Tibial artery (tissue), 4 donors: Measurements from ENCODE around the gene MRPL52.

ENCODE experiments used
- DNase-seq, 2 donors: peaks; one replicate each; pipeline ENCODE4 v3.0.0-alpha.2; 2019
- H3K27ac ChIP-seq, 2 donors: fragments of 200-600 bp; sonication (generic) in 1 of 2; 1 replicate in 1 of 2; 2 replicates in 1 of 2; pipeline ENCODE4 v1.5.1; 2018 to 2019; ENCODE audit warnings: mild to moderate bottlenecking in 1 of 2
- H3K27me3 ChIP-seq, 2 donors: fragments of 200-600 bp; sonication (generic) in 1 of 2; one replicate each; pipeline versions ENCODE4 v1.5.1 to v1.6.0; 2016 to 2019
- H3K36me3 ChIP-seq, 3 donors: fragments of 200-600 bp; sonication (generic) in 2 of 3; one replicate each; pipeline ENCODE4 v1.5.1; 2016 to 2019; ENCODE audit warnings: mild to moderate bottlenecking in 2 of 3
- H3K4me1 ChIP-seq, 4 donors: fragments of 200-600 bp; sonication (generic) in 2 of 4; 1 replicate in 3 of 4; 2 replicates in 1 of 4; pipeline ENCODE4 v1.5.1; 2016 to 2019
- H3K4me3 ChIP-seq, 2 donors: fragments of 200-600 bp; sonication (generic) in 1 of 2; 1 replicate in 1 of 2; 2 replicates in 1 of 2; pipeline ENCODE4 v1.5.1; 2018 to 2019; ENCODE audit warnings: mild to moderate bottlenecking in 2 of 2
- H3K9me3 ChIP-seq, 3 donors: fragments of 200-600 bp; sonication (generic) in 1 of 3; one replicate each; pipeline ENCODE4 v1.5.1; 2016 to 2019
- CTCF ChIP-seq, 2 experiments: fragments of 200-600 bp in 1 of 2; fragments of 450-650 bp in 1 of 2; IDR thresholded peaks; one replicate each; pipeline ENCODE4 v1.5.1; 2017 to 2019; ENCODE audit warnings: antibody characterized with exemption in 2 of 2, mild to moderate bottlenecking in 1 of 2, moderate library complexity in 1 of 2
- intact Hi-C: fragments of 100-400 bp; cut with DNase I; formaldehyde crosslinking; loops from one replicate; pipeline ENCODE4 v1.15.0; 2023; ENCODE audit warnings: low total_unique reads

The MRPL52 gene

GRCh38 chr14:22837750-22838538 is 8.3 kb downstream of the MRPL52 start:
- H3K27me3 ChIP-seq: no peaks in the 10 kb centered on the region
- peak overlapping the region; percentile 97 to 98 for H3K27ac ChIP-seq
- peaks cover 0 to 54% (median 31%) of the 10 kb centered on the region in 4 donors for H3K4me1 ChIP-seq
- H3K9me3 ChIP-seq: no peaks in the 10 kb centered on the region
- intact Hi-C loops: loop anchor here (2.0 to 10.0 kb wide), 2 partner anchors 15 to 73 kb away; partner anchors contain the start of gene OXA1L
- H3K4me3 ChIP-seq: peak overlapping the region; percentile 84 to 85
- TF ChIP-seq CTCF (IDR thresholded peaks at IDR 0.05): no peak
- DNase-seq: peak; percentile 86 to 94
- peaks cover 32 to 40% (median 34%) of the 10 kb centered on the region in 3 donors for H3K36me3 ChIP-seq

- H3K4me3 ChIP-seq: peak overlapping the region; percentile 84 to 85
- H3K4me1 ChIP-seq: peaks cover 0 to 57% (median 33%) of the 10 kb centered on the region in 4 donors
- no peaks in the 10 kb centered on the region for H3K9me3 ChIP-seq
- peaks cover 37 to 42% (median 38%) of the 10 kb centered on the region in 3 donors for H3K36me3 ChIP-seq
- H3K27me3 ChIP-seq: no peaks in the 10 kb centered on the region
- intact Hi-C loops: loop anchor here (10.0 kb wide), 1 partner anchor 74 kb away; the partner anchor contains the start of gene OXA1L
- peak overlapping the region; percentile 97 to 98 for H3K27ac ChIP-seq
- DNase-seq: no peak
- TF ChIP-seq CTCF (IDR thresholded peaks at IDR 0.05): no peak
Observed at GRCh38 chr14:22838631-22839041, 8.9 kb downstream of the MRPL52 start.

GRCh38 chr14:22839159-22839779 is 9.6 kb downstream of the MRPL52 start:
- H3K36me3 ChIP-seq: peaks cover 37 to 42% (median 38%) of the 10 kb centered on the region in 3 donors
- H3K4me3 ChIP-seq: peak overlapping the region; percentile 84 to 85
- intact Hi-C loops: loop anchor here (10.0 kb wide), 1 partner anchor 74 kb away; the partner anchor contains the start of gene OXA1L
- peak; percentile 85 to 90 for DNase-seq
- peak overlapping the region; percentile 97 to 98 for H3K27ac ChIP-seq
- no peaks in the 10 kb centered on the region for H3K9me3 ChIP-seq
- no peak for TF ChIP-seq CTCF (IDR thresholded peaks at IDR 0.05)
- H3K27me3 ChIP-seq: no peaks in the 10 kb centered on the region
- peaks cover 0 to 57% (median 33%) of the 10 kb centered on the region in 4 donors for H3K4me1 ChIP-seq

- Histone ChIP-seq H3K4me1 (peaks cover 0 to 65% (median 38%) of the 10 kb centered on the region in 4 donors), H3K4me3 (no peak overlapping the region), H3K27ac (peak overlapping the region; percentile 17 to 97), H3K36me3 (peaks cover 53 to 55% (median 55%) of the 10 kb centered on the region in 3 donors), H3K27me3 (no peaks in the 10 kb centered on the region), H3K9me3 (no peaks in the 10 kb centered on the region)
- TF ChIP-seq CTCF (IDR thresholded peaks at IDR 0.05): no peak
- DNase-seq: peak in 1 of 2 donors; percentile 60
- intact Hi-C loops: loop anchor here (5.0 kb wide), 1 partner anchor 141 kb away; the partner anchor contains the start of gene AJUBA
Observed at GRCh38 chr14:22841311-22841710, 11.6 kb downstream of the MRPL52 start.

- Histone ChIP-seq H3K9me3 (no peaks in the 10 kb centered on the region), H3K27ac (peak overlapping the region; percentile 92 to 97), H3K36me3 (peaks cover 56 to 60% (median 57%) of the 10 kb centered on the region in 3 donors), H3K4me1 (peaks cover 3 to 69% (median 43%) of the 10 kb centered on the region in 4 donors), H3K4me3 (no peak overlapping the region), H3K27me3 (no peaks in the 10 kb centered on the region)
- intact Hi-C loops: loop anchor here (5.0 kb wide), 1 partner anchor 141 kb away; the partner anchor contains the start of gene AJUBA
- no peak for TF ChIP-seq CTCF (IDR thresholded peaks at IDR 0.05)
- DNase-seq: peak in 1 of 2 donors; percentile 44
Observed at GRCh38 chr14:22841769-22842168, 12.1 kb downstream of the MRPL52 start.
